Stimulated activated effector memory CD8-positive, alpha-beta T cell treated with anti-CD3 and anti-CD28 coated beads, Interleukin-12 subunit alpha, Interleukin-12 subunit beta, amount 100 ng/mL, for 72 hours (primary cell): ENCODE data around the gene MTFMT.
A peak's percentile ranks its signal among the peaks of the same experiment; 100 is the strongest.
"Not testable (repeated sequence)": the region's sequence is repeated elsewhere in the genome, so short reads cannot be mapped to it uniquely, and the experiment has no call there.

Experiments used
- ATAC-seq: fragments of 150-1000 bp; cut with Tn5 transposase; 2 replicates; pipeline ENCODE4 v1.10.0; 2021
- DNase-seq, 2 donors: peaks; one replicate each; pipeline ENCODE4 v3.0.0; 2021 to 2022; ENCODE audit warnings: low spot score in 2 of 2
- H3K27ac Mint-ChIP-seq: one replicate; pipeline ENCODE4 v1.8.0; 2022; ENCODE audit warnings: mild to moderate bottlenecking, mixed read lengths
- H3K36me3 Mint-ChIP-seq: one replicate; pipeline ENCODE4 v1.8.0; 2022; ENCODE audit warnings: mild to moderate bottlenecking, mixed read lengths
- H3K4me1 Mint-ChIP-seq: one replicate; pipeline ENCODE4 v1.8.0; 2022; ENCODE audit warnings: mixed read lengths
- H3K4me3 Mint-ChIP-seq: one replicate; pipeline ENCODE4 v1.8.0; 2022; ENCODE audit warnings: mild to moderate bottlenecking, mixed read lengths
- H3K9me3 Mint-ChIP-seq: one replicate; pipeline ENCODE4 v1.8.0; 2022; ENCODE audit warnings: mixed read lengths

The MTFMT gene

GRCh38 chr15:65054333-65055200 lies 25.1 kb upstream of the MTFMT start:
- Mint-ChIP-seq H3K9me3 (no peaks in the 10 kb centered on the region), H3K36me3 (no peaks in the 10 kb centered on the region), H3K4me3 (no peak overlapping the region), H3K27ac (no peak overlapping the region), H3K4me1 (peaks cover 12% of the 10 kb centered on the region)
- ATAC-seq (peak; percentile 49), DNase-seq (peak; percentile 37 to 74)

DNA sequence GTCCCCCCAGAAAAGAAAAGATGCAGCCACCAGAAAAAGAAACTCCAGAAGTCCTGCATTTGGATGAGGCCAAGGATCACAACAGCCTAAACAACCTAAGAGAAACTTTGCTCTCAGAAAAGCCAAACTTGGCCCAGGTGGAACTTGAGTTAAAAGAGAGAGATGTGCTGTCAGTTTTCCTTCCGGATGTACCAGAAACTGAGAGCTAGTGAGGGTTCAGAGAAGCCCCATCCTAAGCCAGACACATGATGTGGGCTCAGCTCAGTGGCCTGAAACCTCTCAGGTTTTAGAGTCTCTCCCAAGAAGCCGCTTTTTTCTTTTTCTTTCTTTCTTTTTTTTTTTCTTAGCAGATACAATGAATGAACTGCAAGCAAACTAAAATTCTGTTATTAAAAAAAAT lies 23.5 kb upstream of the MTFMT start:
- DNase-seq: no peak
- Mint-ChIP-seq H3K9me3 (no peaks in the 10 kb centered on the region), H3K27ac (no peak overlapping the region), H3K4me3 (no peak overlapping the region), H3K4me1 (peaks cover 17% of the 10 kb centered on the region), H3K36me3 (no peaks in the 10 kb centered on the region)
- no peak for ATAC-seq

DNA sequence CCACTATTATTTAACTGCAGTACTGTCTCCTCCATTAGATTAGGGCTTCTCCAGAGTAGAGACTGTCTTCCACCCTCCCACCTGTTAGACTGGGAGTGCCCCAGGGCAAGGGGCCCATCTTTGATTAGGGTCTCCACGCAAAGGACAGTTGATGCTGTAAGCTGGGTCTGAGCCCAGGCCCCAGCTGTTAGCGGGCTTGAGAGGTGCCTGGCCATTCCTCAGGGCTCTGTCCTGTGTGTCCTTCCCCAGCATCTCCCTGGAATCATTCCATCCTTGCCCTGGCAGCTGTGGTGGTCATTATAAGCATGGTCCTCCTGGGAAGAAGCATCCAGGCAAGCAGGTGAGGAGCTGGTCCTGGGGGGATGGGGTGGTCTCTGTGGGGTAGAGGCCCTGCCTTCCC lies 21.8 kb upstream of the MTFMT start:
- no peak overlapping the region for H3K4me3 Mint-ChIP-seq

GRCh38 chr15:65050270-65050669 lies 20.8 kb upstream of the MTFMT start:
- DNase-seq: no peak
- Mint-ChIP-seq H3K4me1 (peaks cover 12% of the 10 kb centered on the region), H3K36me3 (no peaks in the 10 kb centered on the region), H3K27ac (no peak overlapping the region), H3K4me3 (no peak overlapping the region), H3K9me3 (no peaks in the 10 kb centered on the region)
- no peak for ATAC-seq

More for the DNA sequence above, 21.8 kb upstream of the MTFMT start:
- H3K27ac Mint-ChIP-seq: no peak overlapping the region
- H3K4me1 Mint-ChIP-seq: peaks cover 17% of the 10 kb centered on the region
- H3K36me3 Mint-ChIP-seq: no peaks in the 10 kb centered on the region
- DNase-seq (no peak), ATAC-seq (no peak)
- no peaks in the 10 kb centered on the region for H3K9me3 Mint-ChIP-seq

DNA sequence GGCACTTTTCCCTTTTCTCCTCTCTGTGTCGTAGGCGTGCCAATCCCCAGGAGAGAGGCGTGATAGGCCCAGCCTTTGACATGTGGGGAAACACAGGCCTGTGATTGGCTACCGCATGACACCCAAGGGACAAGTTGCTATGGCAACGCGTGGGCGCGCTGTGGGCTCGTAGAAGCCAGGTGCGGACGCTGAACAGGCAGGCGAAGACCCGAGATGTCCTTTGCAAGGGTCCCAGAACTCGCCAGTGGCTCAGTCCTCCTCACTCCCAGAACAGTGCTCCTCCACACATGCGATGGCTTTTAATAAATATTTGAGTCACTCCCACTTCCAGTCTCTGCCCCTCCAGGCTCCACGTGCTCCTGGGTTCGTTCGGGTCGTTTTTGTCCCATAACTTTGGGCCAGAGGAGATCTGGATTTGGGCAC lies 20.0 kb upstream of the MTFMT start:
- peak; percentile 77 to 88 for DNase-seq
- Mint-ChIP-seq H3K36me3 (no peaks in the 10 kb centered on the region), H3K4me3 (peak overlapping the region; percentile 54), H3K9me3 (no peaks in the 10 kb centered on the region), H3K27ac (peak overlapping the region; percentile 63), H3K4me1 (peaks cover 12% of the 10 kb centered on the region)
- peak; percentile 96 for ATAC-seq

DNA sequence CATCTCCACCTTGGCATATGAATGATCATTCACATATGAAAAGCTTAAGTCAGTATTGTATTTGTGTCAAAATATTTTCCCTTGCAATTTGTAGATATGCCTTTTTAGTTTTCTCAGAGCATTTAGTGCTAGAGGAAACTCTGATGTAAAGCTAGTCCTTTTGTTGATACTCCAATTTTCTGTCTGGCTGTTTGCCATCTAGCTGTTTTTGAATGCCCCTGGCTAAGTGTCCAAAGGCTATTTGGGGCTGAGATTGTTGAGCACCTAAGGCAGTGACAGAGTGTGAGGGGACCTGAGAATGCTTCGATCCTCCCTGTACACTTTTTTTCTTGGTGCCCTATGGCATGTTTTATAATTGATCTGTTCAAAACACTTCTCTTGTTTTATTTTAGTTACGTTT lies 18.8 kb upstream of the MTFMT start:
- Mint-ChIP-seq H3K9me3 (no peaks in the 10 kb centered on the region), H3K36me3 (no peaks in the 10 kb centered on the region), H3K4me1 (peaks cover 12% of the 10 kb centered on the region), H3K27ac (no peak overlapping the region), H3K4me3 (no peak overlapping the region)
- no peak for ATAC-seq
- DNase-seq: no peak

- H3K4me3 Mint-ChIP-seq: no peak within 1 kb of the TSS
- no peaks in the 10 kb centered on the region for H3K9me3 Mint-ChIP-seq
- no peaks in the 10 kb centered on the region for H3K36me3 Mint-ChIP-seq
- DNase-seq (no peak), ATAC-seq (no peak)
- peaks cover 8% of the 10 kb centered on the region for H3K4me1 Mint-ChIP-seq
- no peak within 1 kb of the TSS for H3K27ac Mint-ChIP-seq
These were observed 15.5 kb upstream of the MTFMT start, which contains the start of gene SLC51B for GRCh38 chr15:65044724-65045481. Gene SLC51B, plus strand, starts transcription at chr15:65045387. Its CDS starts 4,618 bp downstream, at chr15:65050005.

GRCh38 chr15:65044218-65044617 lies 14.8 kb upstream of the MTFMT start:
- not testable (repeated sequence) for DNase-seq, H3K36me3 Mint-ChIP-seq, H3K9me3 Mint-ChIP-seq, H3K4me1 Mint-ChIP-seq, H3K4me3 Mint-ChIP-seq, H3K27ac Mint-ChIP-seq
- ATAC-seq: peak; percentile 73

DNA sequence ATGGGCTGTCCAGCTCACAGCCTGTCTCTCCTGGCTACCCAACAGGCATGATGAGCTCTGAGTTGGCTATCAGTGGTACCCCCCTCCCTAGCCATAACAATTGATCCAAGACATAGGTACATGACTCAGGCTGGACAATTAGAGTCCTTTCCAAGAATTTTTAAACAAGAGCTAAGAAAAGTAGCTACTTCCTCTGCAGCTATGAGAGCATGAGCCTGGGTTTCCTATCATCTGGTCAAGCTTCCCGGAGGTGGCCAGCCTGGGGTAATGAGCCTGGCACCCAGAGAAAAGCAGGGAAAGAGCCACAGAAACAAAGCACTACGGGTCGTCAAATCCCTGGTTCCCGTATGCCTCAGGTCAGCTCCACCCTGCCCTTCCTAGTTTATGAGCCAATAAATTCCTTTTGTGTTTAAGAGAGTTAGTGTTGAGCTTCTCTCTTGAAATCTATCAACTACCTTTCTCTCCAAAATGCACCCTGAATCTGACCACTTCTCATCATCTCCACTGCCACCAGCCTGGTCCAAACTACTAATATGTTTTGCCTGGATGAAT lies 13.4 kb upstream of the MTFMT start:
- no peak for DNase-seq
- ATAC-seq: no peak
- Mint-ChIP-seq H3K9me3 (no peaks in the 10 kb centered on the region), H3K27ac (no peak overlapping the region), H3K4me1 (no peaks in the 10 kb centered on the region), H3K4me3 (no peak overlapping the region), H3K36me3 (no peaks in the 10 kb centered on the region)

GRCh38 chr15:65041787-65042186 lies 12.3 kb upstream of the MTFMT start:
- no peaks in the 10 kb centered on the region for H3K4me1 Mint-ChIP-seq

DNA sequence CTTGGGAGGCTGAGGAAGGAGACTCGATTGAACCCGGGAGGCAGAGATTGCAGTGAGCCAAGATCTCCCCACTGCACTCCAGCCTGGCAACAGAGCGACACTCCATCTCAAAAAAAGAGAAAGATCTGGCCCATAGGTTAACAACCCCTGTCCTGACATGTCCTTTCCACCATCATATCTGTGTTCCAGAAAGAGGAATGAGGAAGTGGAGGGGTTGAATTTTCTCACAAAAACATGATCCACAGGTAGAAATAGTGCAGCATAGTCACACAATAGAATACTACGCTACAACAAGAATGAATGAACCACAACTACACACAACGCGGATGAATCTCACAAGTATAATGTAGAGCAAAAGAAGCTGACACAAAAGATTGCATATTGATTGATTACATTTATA lies 11.0 kb upstream of the MTFMT start:
- Mint-ChIP-seq H3K9me3 (no peaks in the 10 kb centered on the region), H3K4me3 (no peak overlapping the region), H3K4me1 (no peaks in the 10 kb centered on the region)

More at GRCh38 chr15:65041787-65042186, 12.3 kb upstream of the MTFMT start:
- Mint-ChIP-seq H3K36me3 (no peaks in the 10 kb centered on the region), H3K9me3 (no peaks in the 10 kb centered on the region), H3K27ac (no peak overlapping the region), H3K4me3 (no peak overlapping the region)
- ATAC-seq: no peak
- DNase-seq: no peak

GRCh38 chr15:65038836-65039235 lies 9.4 kb upstream of the MTFMT start:
- no peak overlapping the region for H3K27ac Mint-ChIP-seq
- H3K4me3 Mint-ChIP-seq: no peak overlapping the region
- no peak for ATAC-seq
- no peaks in the 10 kb centered on the region for H3K36me3 Mint-ChIP-seq
- no peaks in the 10 kb centered on the region for H3K9me3 Mint-ChIP-seq
- no peaks in the 10 kb centered on the region for H3K4me1 Mint-ChIP-seq
- DNase-seq: no peak

More for the DNA sequence above, 11.0 kb upstream of the MTFMT start:
- ATAC-seq (no peak), DNase-seq (no peak)
- no peak overlapping the region for H3K27ac Mint-ChIP-seq
- H3K36me3 Mint-ChIP-seq: no peaks in the 10 kb centered on the region

- Mint-ChIP-seq H3K4me1 (peaks cover under 1% of the 10 kb centered on the region), H3K4me3 (no peak overlapping the region), H3K27ac (no peak overlapping the region), H3K36me3 (no peaks in the 10 kb centered on the region), H3K9me3 (no peaks in the 10 kb centered on the region)
- no peak for DNase-seq
- no peak for ATAC-seq
These were observed 9.0 kb upstream of the MTFMT start for GRCh38 chr15:65038428-65038827.

- DNase-seq: no peak
- ATAC-seq: no peak
- H3K9me3 Mint-ChIP-seq: no peaks in the 10 kb centered on the region
These were observed 7.9 kb upstream of the MTFMT start for GRCh38 chr15:65037309-65037708.

GRCh38 chr15:65034719-65035118 lies 5.3 kb upstream of the MTFMT start:
- Mint-ChIP-seq H3K4me3 (no peak overlapping the region), H3K4me1 (peaks cover 5% of the 10 kb centered on the region), H3K27ac (no peak overlapping the region), H3K9me3 (no peaks in the 10 kb centered on the region), H3K36me3 (no peaks in the 10 kb centered on the region)
- ATAC-seq: no peak
- DNase-seq: no peak

More at GRCh38 chr15:65037309-65037708, 7.9 kb upstream of the MTFMT start:
- Mint-ChIP-seq H3K27ac (no peak overlapping the region), H3K4me1 (peaks cover 5% of the 10 kb centered on the region), H3K36me3 (no peaks in the 10 kb centered on the region), H3K4me3 (no peak overlapping the region)
